ENCODE data around the gene HLA-DOA.

HLA-DOA gene

GRCh38 chr6:32989368-32989767, 20.0 kb downstream of the HLA-DOA start:
- Histone ChIP-seq H3K4me2 (ENCODE audit: low read length) (no peak overlapping the region), H3K4me3 (ENCODE audit: low read depth, low read length) (no peak overlapping the region), H3K79me2 (no peaks in the 10 kb centered on the region), H3K9me3 (ENCODE audit: control insufficient read depth, low read length) (no peaks in the 10 kb centered on the region), H2AFZ (no peak overlapping the region), H3K27me3 (ENCODE audit: control insufficient read depth, insufficient read depth, low read length) (no peaks in the 10 kb centered on the region), H3K27ac (no peak overlapping the region), H3K4me1 (no peaks in the 10 kb centered on the region), H3K36me3 (ENCODE audit: control insufficient read depth, insufficient read depth, low read length) (no peaks in the 10 kb centered on the region), H3K9ac (no peak overlapping the region)
- TF ChIP-seq CTCF (IDR thresholded peaks at IDR 0.05), result no peak

- H2AFZ ChIP-seq, result peak overlapping the region; percentile 50
- peaks cover 2% of the 10 kb centered on the region for H3K36me3 ChIP-seq (ENCODE audit: control insufficient read depth, insufficient read depth, low read length)
- no peaks in the 10 kb centered on the region for H3K4me1 ChIP-seq
- no peak overlapping the region for H3K4me3 ChIP-seq (ENCODE audit: low read depth, low read length)
- H3K9ac ChIP-seq, result no peak overlapping the region
- peak; percentile 92 for TF ChIP-seq CTCF (IDR thresholded peaks at IDR 0.05)
- no peaks in the 10 kb centered on the region for H3K79me2 ChIP-seq
- no peak overlapping the region for H3K4me2 ChIP-seq (ENCODE audit: low read length)
- no peaks in the 10 kb centered on the region for H3K27me3 ChIP-seq (ENCODE audit: control insufficient read depth, insufficient read depth, low read length)
- no peaks in the 10 kb centered on the region for H3K9me3 ChIP-seq (ENCODE audit: control insufficient read depth, low read length)
- no peak overlapping the region for H3K27ac ChIP-seq
Measured at GRCh38 chr6:32984622-32985389, 24.6 kb downstream of the HLA-DOA start.

- Histone ChIP-seq H3K27me3 (ENCODE audit: control insufficient read depth, insufficient read depth, low read length) (no peaks in the 10 kb centered on the region), H2AFZ (no peak overlapping the region), H3K36me3 (ENCODE audit: control insufficient read depth, insufficient read depth, low read length) (peaks cover 2% of the 10 kb centered on the region), H3K27ac (no peak overlapping the region), H3K79me2 (no peaks in the 10 kb centered on the region), H3K4me2 (ENCODE audit: low read length) (no peak overlapping the region), H3K4me3 (ENCODE audit: low read depth, low read length) (no peak overlapping the region), H3K9me3 (ENCODE audit: control insufficient read depth, low read length) (no peaks in the 10 kb centered on the region), H3K9ac (no peak overlapping the region), H3K4me1 (no peaks in the 10 kb centered on the region)
- TF ChIP-seq CTCF (IDR thresholded peaks at IDR 0.05), result no peak
Measured at GRCh38 chr6:32983964-32984621, 25.3 kb downstream of the HLA-DOA start.

- Histone ChIP-seq H3K4me2 (ENCODE audit: low read length) (no peak overlapping the region), H3K4me1 (no peaks in the 10 kb centered on the region), H2AFZ (no peak overlapping the region), H3K4me3 (ENCODE audit: low read depth, low read length) (no peak overlapping the region), H3K9ac (no peak overlapping the region), H3K79me2 (no peaks in the 10 kb centered on the region), H3K27me3 (ENCODE audit: control insufficient read depth, insufficient read depth, low read length) (no peaks in the 10 kb centered on the region), H3K27ac (no peak overlapping the region), H3K9me3 (ENCODE audit: control insufficient read depth, low read length) (no peaks in the 10 kb centered on the region), H3K36me3 (ENCODE audit: control insufficient read depth, insufficient read depth, low read length) (peaks cover 2% of the 10 kb centered on the region)
- TF ChIP-seq CTCF (IDR thresholded peaks at IDR 0.05), result no peak
Measured at GRCh38 chr6:32983493-32983848, 25.9 kb downstream of the HLA-DOA start.

Data from parathyroid adenoma (tissue), 2 donors.